Osteoblast (primary cell): Measurements from ENCODE around the gene ARMC12. TPM values are rescaled to one million over a fixed set of nuclear protein-coding genes. Genes with fewer than 3 reads are reported as not detected.
A peak's percentile ranks its signal among the peaks of the same experiment; 100 is the strongest.

Experiments
- DNase-seq: peaks from one replicate; pipeline ENCODE4 v3.0.0; 2011; ENCODE audit warnings: low spot score, mixed read lengths; ENCODE audit not compliant: insufficient read length; ENCODE audit errors: missing footprints
- H2AFZ ChIP-seq: 2 replicates; pipeline ENCODE4 v1.6.0; 2011; ENCODE audit warnings: mild to moderate bottlenecking, low read length
- H3K27ac ChIP-seq: 2 replicates; pipeline ENCODE4 v1.5.1; 2011; ENCODE audit warnings: mild to moderate bottlenecking, low read depth, low read length, moderate library complexity
- H3K27me3 ChIP-seq: 2 replicates; pipeline ENCODE4 v1.6.0; 2012; ENCODE audit warnings: mild to moderate bottlenecking, control low read depth, inconsistent platforms, low read length, moderate library complexity; ENCODE audit not compliant: insufficient read depth
- H3K36me3 ChIP-seq: 2 replicates; pipeline ENCODE4 v1.5.1; 2011; ENCODE audit warnings: mild to moderate bottlenecking, low read length, control low read depth, moderate library complexity; ENCODE audit not compliant: insufficient read depth
- H3K4me1 ChIP-seq: 2 replicates; pipeline ENCODE4 v1.5.1; 2011; ENCODE audit warnings: mild to moderate bottlenecking, low read length, control low read depth, moderate library complexity; ENCODE audit not compliant: insufficient read depth
- H3K4me2 ChIP-seq: 2 replicates; pipeline ENCODE4 v1.6.0; 2011; ENCODE audit warnings: mild to moderate bottlenecking, low read length; ENCODE audit not compliant: insufficient read depth
- H3K4me3 ChIP-seq: fragments of 200-600 bp; sonication (generic); 3 replicates; pipeline ENCODE4 v1.5.1; 2012; ENCODE audit warnings: mild to moderate bottlenecking, low read length, inconsistent platforms; ENCODE audit not compliant: insufficient read depth
- H3K79me2 ChIP-seq: 2 replicates; pipeline ENCODE4 v1.6.0; 2012; ENCODE audit warnings: mild to moderate bottlenecking, low read length, control low read depth, inconsistent platforms; ENCODE audit not compliant: insufficient read depth
- H3K9me3 ChIP-seq: 2 replicates; pipeline ENCODE4 v1.5.1; 2011; ENCODE audit warnings: low read depth, low read length, control low read depth
- H4K20me1 ChIP-seq: 2 replicates; pipeline ENCODE4 v1.6.0; 2012; ENCODE audit warnings: mild to moderate bottlenecking, low read length, control low read depth; ENCODE audit not compliant: insufficient read depth
- CTCF ChIP-seq: IDR thresholded peaks from 2 replicates; pipeline ENCODE4 v1.5.1; 2011; ENCODE audit warnings: mild to moderate bottlenecking, low read depth, low read length, moderate library complexity; ENCODE audit errors: extremely low read depth
- total RNA-seq: library from RNA; depleted of rRNA; stranded (reverse); fragments of >200 nt; gene quantifications from 2 replicates; pipeline ENCODE4 v1.2.3, GENCODE V29; 2012

The ARMC12 gene
- total RNA-seq, 1 donor = 0.36 TPM

GRCh38 chr6:35774116-35774794 lies 37.4 kb downstream of the ARMC12 start:
- no peak for TF ChIP-seq CTCF
- Histone ChIP-seq H3K79me2 (no peaks in the 10 kb centered on the region), H3K27me3 (peaks cover 18% of the 10 kb centered on the region), H2AFZ (no peak overlapping the region), H3K36me3 (no peaks in the 10 kb centered on the region), H3K9me3 (no peaks in the 10 kb centered on the region), H4K20me1 (no peaks in the 10 kb centered on the region), H3K4me1 (no peaks in the 10 kb centered on the region), H3K27ac (no peak overlapping the region), H3K4me3 (no peak overlapping the region), H3K4me2 (no peak overlapping the region)
- no peak for DNase-seq

- H3K27me3 ChIP-seq = peaks cover 18% of the 10 kb centered on the region
- no peak for TF ChIP-seq CTCF
- H3K4me2 ChIP-seq = no peak overlapping the region
- H3K4me1 ChIP-seq = no peaks in the 10 kb centered on the region
- H3K4me3 ChIP-seq = no peak overlapping the region
- H2AFZ ChIP-seq = no peak overlapping the region
- no peaks in the 10 kb centered on the region for H3K9me3 ChIP-seq
- no peaks in the 10 kb centered on the region for H4K20me1 ChIP-seq
- no peak overlapping the region for H3K27ac ChIP-seq
- H3K79me2 ChIP-seq = no peaks in the 10 kb centered on the region
- H3K36me3 ChIP-seq = no peaks in the 10 kb centered on the region
- DNase-seq = no peak
These were observed 38.2 kb downstream of the ARMC12 start for GRCh38 chr6:35775031-35775430.

- Histone ChIP-seq H2AFZ (no peak within 1 kb of the TSS), H3K9me3 (no peaks in the 10 kb centered on the region), H3K4me3 (peak within 1 kb of the TSS; percentile 57)
These were observed 39.8 kb downstream of the ARMC12 start, which contains the start of gene CLPSL2 for GRCh38 chr6:35776364-35777215. Gene CLPSL2, plus strand, starts transcription at chr6:35776598. Its CDS starts 21 bp downstream, at chr6:35776619.

More at GRCh38 chr6:35776364-35777215, 39.8 kb downstream of the ARMC12 start, which contains the start of gene CLPSL2:
- no peaks in the 10 kb centered on the region for H4K20me1 ChIP-seq
- H3K27ac ChIP-seq = no peak within 1 kb of the TSS
- no peaks in the 10 kb centered on the region for H3K4me1 ChIP-seq
- no peak for TF ChIP-seq CTCF
- H3K27me3 ChIP-seq = peaks cover 22% of the 10 kb centered on the region
- H3K36me3 ChIP-seq = no peaks in the 10 kb centered on the region
- H3K4me2 ChIP-seq = peak within 1 kb of the TSS; percentile 55
- DNase-seq = peak; percentile 85
- no peaks in the 10 kb centered on the region for H3K79me2 ChIP-seq
